Fibroblast of pulmonary artery (primary cell): ENCODE data around the gene PSMG3.

Experiments
- DNase-seq: peaks from one replicate; pipeline ENCODE4 v3.0.0-alpha.2; 2010; ENCODE audit warnings: low read depth
- H3K4me3 ChIP-seq: replicated peaks from 2 replicates; pipeline ENCODE4 v1.5.1; 2011; ENCODE audit warnings: low read depth, mild to moderate bottlenecking, control low read depth, low read length, moderate library complexity
- CTCF ChIP-seq: IDR thresholded peaks from 2 replicates; pipeline ENCODE4 v1.5.1; 2011; ENCODE audit warnings: mild to moderate bottlenecking, control low read depth, low read length, inconsistent platforms; ENCODE audit errors: missing control alignments

PSMG3 gene

GRCh38 chr7:1563981-1564602, 5.7 kb downstream of the PSMG3 start:
- DNase-seq: no peak
- H3K4me3 ChIP-seq: no peak overlapping the region
- no peak for TF ChIP-seq CTCF

GRCh38 chr7:1562597-1563051, 7.2 kb downstream of the PSMG3 start:
- no peak overlapping the region for H3K4me3 ChIP-seq
- no peak for TF ChIP-seq CTCF
- no peak for DNase-seq

GRCh38 chr7:1562116-1562515, 7.7 kb downstream of the PSMG3 start:
- no peak overlapping the region for H3K4me3 ChIP-seq
- TF ChIP-seq CTCF: no peak
- no peak for DNase-seq

- no peak for TF ChIP-seq CTCF
- DNase-seq: no peak
- H3K4me3 ChIP-seq: no peak overlapping the region
These were observed 8.5 kb downstream of the PSMG3 start for GRCh38 chr7:1561036-1561940.

GRCh38 chr7:1560620-1561031, 9.2 kb downstream of the PSMG3 start:
- no peak for TF ChIP-seq CTCF
- H3K4me3 ChIP-seq: no peak overlapping the region
- no peak for DNase-seq

GRCh38 chr7:1559626-1560590, 9.9 kb downstream of the PSMG3 start:
- no peak for TF ChIP-seq CTCF
- no peak for DNase-seq
- no peak overlapping the region for H3K4me3 ChIP-seq
